ENCODE results near the gene KIR3DL2. TPM values are rescaled to one million over a fixed set of nuclear protein-coding genes. Genes with fewer than 3 reads are reported as not detected.
"Not testable (repeated sequence)": the region's sequence is repeated elsewhere in the genome, so short reads cannot be mapped to it uniquely, and the experiment has no call there.

KIR3DL2 gene
- total RNA-seq, 4 donors from 2014 or later: not detected

- Histone ChIP-seq H3K4me3 (no peak overlapping the region), H3K9me3 (no peaks in the 10 kb centered on the region), H3K36me3 (no peaks in the 10 kb centered on the region), H3K27ac (no peak overlapping the region), H3K4me1 (no peaks in the 10 kb centered on the region), H3K27me3 (peaks cover 13% of the 10 kb centered on the region)
- peak in 1 of 2 donors; percentile 32 for DNase-seq (ENCODE audit: low spot score in 2 of 2)
- no peak for TF ChIP-seq POLR2AphosphoS5 (IDR thresholded peaks at IDR 0.05)
- TF ChIP-seq EP300 (IDR thresholded peaks at IDR 0.05): no peak
- TF ChIP-seq CTCF (IDR thresholded peaks at IDR 0.05): no peak
- TF ChIP-seq POLR2A (IDR thresholded peaks at IDR 0.05): no peak
- WGBS: 90% methylated on average over 10 of the region's 10 CpGs
Observed at GRCh38 chr19:54888239-54888638, 38.0 kb downstream of the KIR3DL2 start.

- WGBS: 75% methylated on average over 11 of the region's 11 CpGs
- TF ChIP-seq POLR2A (IDR thresholded peaks at IDR 0.05): no peak
- no peak for TF ChIP-seq POLR2AphosphoS5 (IDR thresholded peaks at IDR 0.05)
- TF ChIP-seq EP300 (IDR thresholded peaks at IDR 0.05): no peak
- TF ChIP-seq CTCF (IDR thresholded peaks at IDR 0.05): no peak
- no peak overlapping the region for H3K4me3 ChIP-seq
Observed at GRCh38 chr19:54889566-54889965, 39.3 kb downstream of the KIR3DL2 start.

GRCh38 chr19:54893406-54893805, 43.2 kb downstream of the KIR3DL2 start:
- 25% methylated on average over 3 of the region's 7 CpGs for WGBS

More at GRCh38 chr19:54889566-54889965, 39.3 kb downstream of the KIR3DL2 start:
- peaks cover 7% of the 10 kb centered on the region for H3K27me3 ChIP-seq
- no peak overlapping the region for H3K27ac ChIP-seq
- no peaks in the 10 kb centered on the region for H3K36me3 ChIP-seq
- H3K9me3 ChIP-seq: no peaks in the 10 kb centered on the region
- no peaks in the 10 kb centered on the region for H3K4me1 ChIP-seq
- peak in 1 of 2 donors; percentile 54 for DNase-seq (ENCODE audit: low spot score in 2 of 2)

GRCh38 chr19:54894106-54894505, 43.9 kb downstream of the KIR3DL2 start:
- not testable (repeated sequence) for H3K4me1 ChIP-seq, H3K9me3 ChIP-seq, H3K27ac ChIP-seq, H3K36me3 ChIP-seq, H3K4me3 ChIP-seq, H3K27me3 ChIP-seq
- WGBS: 89% methylated on average over 16 of the region's 16 CpGs
- DNase-seq (ENCODE audit: low spot score in 2 of 2): peak in 1 of 2 donors; percentile 27

More at GRCh38 chr19:54893406-54893805, 43.2 kb downstream of the KIR3DL2 start:
- Histone ChIP-seq H3K27ac (no peak overlapping the region), H3K4me1 (no peaks in the 10 kb centered on the region), H3K27me3 (peaks cover 5% of the 10 kb centered on the region), H3K9me3 (no peaks in the 10 kb centered on the region), H3K36me3 (no peaks in the 10 kb centered on the region), H3K4me3 (no peak overlapping the region)
- DNase-seq (ENCODE audit: low spot score in 2 of 2): no peak
- TF ChIP-seq CTCF (IDR thresholded peaks at IDR 0.05) (no peak), EP300 (IDR thresholded peaks at IDR 0.05) (no peak), POLR2A (IDR thresholded peaks at IDR 0.05) (no peak), POLR2AphosphoS5 (IDR thresholded peaks at IDR 0.05) (no peak)

- H3K4me3 ChIP-seq: no peak overlapping the region
- peaks cover 9% of the 10 kb centered on the region for H3K27me3 ChIP-seq
- TF ChIP-seq POLR2A (IDR thresholded peaks at IDR 0.05) (no peak), EP300 (IDR thresholded peaks at IDR 0.05) (no peak), CTCF (IDR thresholded peaks at IDR 0.05) (no peak), POLR2AphosphoS5 (IDR thresholded peaks at IDR 0.05) (no peak)
- H3K36me3 ChIP-seq: no peaks in the 10 kb centered on the region
- no peaks in the 10 kb centered on the region for H3K4me1 ChIP-seq
- 91% methylated on average over 2 of the region's 2 CpGs for WGBS
- no peaks in the 10 kb centered on the region for H3K9me3 ChIP-seq
- no peak for DNase-seq (ENCODE audit: low spot score in 2 of 2)
- no peak overlapping the region for H3K27ac ChIP-seq
Observed at GRCh38 chr19:54896036-54896435, 45.8 kb downstream of the KIR3DL2 start.

GRCh38 chr19:54898685-54899084, 48.4 kb downstream of the KIR3DL2 start:
- peak in 1 of 2 donors; percentile 8 for DNase-seq (ENCODE audit: low spot score in 2 of 2)
- 86% methylated on average over 7 of the region's 7 CpGs for WGBS
- not testable (repeated sequence) for H3K36me3 ChIP-seq, H3K4me1 ChIP-seq, H3K9me3 ChIP-seq, H3K27ac ChIP-seq, H3K4me3 ChIP-seq, H3K27me3 ChIP-seq

GRCh38 chr19:54899646-54900045, 49.4 kb downstream of the KIR3DL2 start:
- not testable (repeated sequence) for H3K27me3 ChIP-seq, H3K9me3 ChIP-seq, H3K36me3 ChIP-seq, H3K4me3 ChIP-seq, H3K27ac ChIP-seq, H3K4me1 ChIP-seq
- WGBS: 84% methylated on average over 9 of the region's 9 CpGs
- peak in 1 of 2 donors; percentile 11 for DNase-seq (ENCODE audit: low spot score in 2 of 2)

GRCh38 chr19:54901153-54901552, 50.9 kb downstream of the KIR3DL2 start:
- H3K9me3 ChIP-seq, H3K36me3 ChIP-seq, H3K4me3 ChIP-seq, H3K4me1 ChIP-seq, H3K27ac ChIP-seq, H3K27me3 ChIP-seq: not testable (repeated sequence)
- 83% methylated on average over 8 of the region's 8 CpGs for WGBS
- DNase-seq (ENCODE audit: low spot score in 2 of 2): peak in 1 of 2 donors; percentile 21
